Colonic mucosa (tissue), 4 donors: ENCODE data around the gene SETD4. TPM values are rescaled to one million over a fixed set of nuclear protein-coding genes. Genes with fewer than 3 reads are reported as not detected.

Experiments used
- DNase-seq: peaks from one replicate; pipeline ENCODE4 v3.0.0-alpha.2; 2020
- H3K27ac ChIP-seq: fragments of 200-600 bp; one replicate; pipeline ENCODE4 v1.8.0; 2021
- H3K27me3 ChIP-seq: fragments of 200-600 bp; one replicate; pipeline ENCODE4 v1.8.0; 2021
- H3K36me3 ChIP-seq: fragments of 200-600 bp; one replicate; pipeline ENCODE4 v1.8.0; 2021
- H3K4me1 ChIP-seq: fragments of 200-600 bp; one replicate; pipeline ENCODE4 v1.8.0; 2021; ENCODE audit warnings: mild to moderate bottlenecking
- H3K4me3 ChIP-seq: fragments of 200-600 bp; one replicate; pipeline ENCODE4 v1.8.0; 2021
- H3K9ac ChIP-seq, 2 donors: one replicate each; pipeline ENCODE4 v1.7.0; 2013; ENCODE audit warnings: control low read depth in 2 of 2, low read depth in 2 of 2, low read length in 2 of 2
- H3K9me3 ChIP-seq: fragments of 200-600 bp; one replicate; pipeline ENCODE4 v1.8.0; 2021
- intact Hi-C: fragments of 100-400 bp; cut with DNase I; formaldehyde crosslinking; loops from one replicate; pipeline ENCODE4 v1.14.1; 2022
- total RNA-seq, 2 donors: library from RNA; stranded (reverse); fragmentation: NEBNext Ultra II Directional in 1 of 2; extraction: Animal tissue kit (Norgen Biotek cat#: 25700) in 1 of 2; gene quantifications; one replicate each; pipeline ENCODE4 v1.2.1, GENCODE V29; 2021
- TF ChIP-seq, protein P1 (sequence below): fragments of 200-600 bp; IDR thresholded peaks from one replicate; pipeline ENCODE4 v1.8.0; 2022; ENCODE audit warnings: antibody characterized with exemption, mild to moderate bottlenecking
- donor health status: healthy.
- donor health status: DM: no; HTN: no; CAD: no.
- donor health status: DM: no; HTN: no; CAD: no.

Gene SETD4, protein sequence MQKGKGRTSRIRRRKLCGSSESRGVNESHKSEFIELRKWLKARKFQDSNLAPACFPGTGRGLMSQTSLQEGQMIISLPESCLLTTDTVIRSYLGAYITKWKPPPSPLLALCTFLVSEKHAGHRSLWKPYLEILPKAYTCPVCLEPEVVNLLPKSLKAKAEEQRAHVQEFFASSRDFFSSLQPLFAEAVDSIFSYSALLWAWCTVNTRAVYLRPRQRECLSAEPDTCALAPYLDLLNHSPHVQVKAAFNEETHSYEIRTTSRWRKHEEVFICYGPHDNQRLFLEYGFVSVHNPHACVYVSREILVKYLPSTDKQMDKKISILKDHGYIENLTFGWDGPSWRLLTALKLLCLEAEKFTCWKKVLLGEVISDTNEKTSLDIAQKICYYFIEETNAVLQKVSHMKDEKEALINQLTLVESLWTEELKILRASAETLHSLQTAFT
- total RNA-seq = 10 to 100 TPM; 14.7 to 22.7 TPM

GRCh38 chr21:36060159-36060921 is at the start of gene SETD4:
SETD4 (minus strand) TSS chr21:36060526; CDS start chr21:36058888, 1,638 bp downstream.
- no peaks in the 10 kb centered on the region for H3K9me3 ChIP-seq
- peaks cover 6% of the 10 kb centered on the region for H3K4me1 ChIP-seq
- H3K9ac ChIP-seq = peak within 1 kb of the TSS; percentile 66 to 74
- TF ChIP-seq, protein P1, sequence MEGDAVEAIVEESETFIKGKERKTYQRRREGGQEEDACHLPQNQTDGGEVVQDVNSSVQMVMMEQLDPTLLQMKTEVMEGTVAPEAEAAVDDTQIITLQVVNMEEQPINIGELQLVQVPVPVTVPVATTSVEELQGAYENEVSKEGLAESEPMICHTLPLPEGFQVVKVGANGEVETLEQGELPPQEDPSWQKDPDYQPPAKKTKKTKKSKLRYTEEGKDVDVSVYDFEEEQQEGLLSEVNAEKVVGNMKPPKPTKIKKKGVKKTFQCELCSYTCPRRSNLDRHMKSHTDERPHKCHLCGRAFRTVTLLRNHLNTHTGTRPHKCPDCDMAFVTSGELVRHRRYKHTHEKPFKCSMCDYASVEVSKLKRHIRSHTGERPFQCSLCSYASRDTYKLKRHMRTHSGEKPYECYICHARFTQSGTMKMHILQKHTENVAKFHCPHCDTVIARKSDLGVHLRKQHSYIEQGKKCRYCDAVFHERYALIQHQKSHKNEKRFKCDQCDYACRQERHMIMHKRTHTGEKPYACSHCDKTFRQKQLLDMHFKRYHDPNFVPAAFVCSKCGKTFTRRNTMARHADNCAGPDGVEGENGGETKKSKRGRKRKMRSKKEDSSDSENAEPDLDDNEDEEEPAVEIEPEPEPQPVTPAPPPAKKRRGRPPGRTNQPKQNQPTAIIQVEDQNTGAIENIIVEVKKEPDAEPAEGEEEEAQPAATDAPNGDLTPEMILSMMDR = no peak
- no peaks in the 10 kb centered on the region for H3K27me3 ChIP-seq
- peak within 1 kb of the TSS; percentile 91 for H3K27ac ChIP-seq
- peak within 1 kb of the TSS; percentile 65 for H3K4me3 ChIP-seq
- peaks cover 9% of the 10 kb centered on the region for H3K36me3 ChIP-seq
- peak; percentile 95 for DNase-seq
- intact Hi-C loops = no loop called here

DNA sequence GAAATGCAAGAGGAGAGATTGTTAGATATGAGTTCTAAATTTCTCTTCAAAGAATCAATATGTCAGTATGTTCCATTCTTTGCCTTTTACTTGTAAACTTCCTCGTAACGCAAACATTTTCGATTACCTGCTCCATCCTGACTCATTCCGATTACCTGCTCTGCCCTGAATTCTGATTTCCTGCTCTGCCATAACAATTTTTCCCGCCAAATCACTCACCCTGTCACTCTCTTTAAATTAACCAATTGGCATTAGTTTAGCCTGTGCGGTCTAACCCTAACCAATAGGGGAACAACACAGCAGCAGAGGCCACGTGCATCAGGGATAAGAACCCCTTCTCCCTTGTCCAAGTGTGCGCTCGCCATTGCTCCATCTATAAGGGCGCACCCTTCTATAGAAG is 49.5 kb upstream of the SETD4 start:
- TF ChIP-seq, protein P1 = no peak
- H3K27ac ChIP-seq = no peak overlapping the region
- no peaks in the 10 kb centered on the region for H3K4me1 ChIP-seq
- H3K27me3 ChIP-seq = no peaks in the 10 kb centered on the region
- no peaks in the 10 kb centered on the region for H3K36me3 ChIP-seq
- no peak overlapping the region for H3K4me3 ChIP-seq
- DNase-seq = no peak
- H3K9me3 ChIP-seq = no peaks in the 10 kb centered on the region
- intact Hi-C loops = loop anchor here (5.0 to 10.0 kb wide), 2 partner anchors 38 to 55 kb away; partner anchors contain the start of gene CBR1
- H3K9ac ChIP-seq = no peak overlapping the region

GRCh38 chr21:36105327-36105842 is 45.1 kb upstream of the SETD4 start:
- Histone ChIP-seq H3K36me3 (no peaks in the 10 kb centered on the region), H3K4me3 (no peak overlapping the region), H3K9me3 (no peaks in the 10 kb centered on the region), H3K27me3 (no peaks in the 10 kb centered on the region), H3K9ac (no peak overlapping the region), H3K4me1 (no peaks in the 10 kb centered on the region), H3K27ac (no peak overlapping the region)
- intact Hi-C loops = loop anchor here (10.0 kb wide), 1 partner anchor 51 kb away; no protein-coding TSS in a partner anchor
- TF ChIP-seq, protein P1 = no peak
- no peak for DNase-seq

DNA sequence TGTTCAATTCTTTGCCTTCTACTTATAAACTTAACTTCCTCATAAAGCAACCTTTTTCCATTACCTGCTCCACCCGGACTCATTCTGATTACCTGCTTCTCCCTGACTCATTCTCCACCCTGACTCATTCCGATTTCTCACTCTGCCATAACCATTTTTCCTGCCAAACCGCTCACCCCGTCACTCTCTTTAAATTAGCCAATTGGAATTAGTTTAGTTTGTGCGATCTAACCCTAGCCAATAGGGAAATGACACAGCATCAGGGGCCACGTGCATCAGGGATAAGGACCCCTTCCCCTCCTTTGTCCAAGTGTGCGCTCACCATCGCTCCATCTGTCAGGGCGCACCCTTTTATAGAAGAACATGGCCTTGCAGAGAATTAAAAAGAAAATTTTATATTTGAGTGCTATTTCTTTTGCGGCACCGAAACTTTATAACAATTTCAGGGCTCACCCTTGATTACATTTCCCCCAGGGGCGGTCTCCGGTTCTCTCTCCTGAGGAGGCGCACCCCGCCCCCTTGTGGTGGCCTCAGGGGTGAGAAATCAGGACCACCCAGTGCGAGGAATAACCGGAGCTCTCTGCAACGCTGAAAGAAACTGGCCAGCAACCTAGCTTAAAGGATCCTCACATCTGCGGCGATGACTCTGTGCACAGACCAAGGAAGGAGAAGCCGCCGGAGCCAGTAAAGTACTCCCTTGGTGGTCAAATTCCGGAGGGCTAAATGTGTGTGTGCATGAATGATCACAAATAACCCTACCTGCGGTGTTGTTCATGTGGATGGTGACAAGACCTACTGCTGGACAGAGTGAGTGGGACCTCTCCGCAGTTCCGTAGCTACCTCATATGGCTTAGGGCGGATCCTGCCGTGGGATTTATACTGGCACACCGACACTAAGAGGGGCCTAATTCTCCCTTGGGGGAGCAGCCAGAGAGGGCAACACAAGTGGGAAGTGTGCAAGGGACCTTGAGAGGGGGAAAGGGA is 44.3 kb upstream of the SETD4 start:
- Histone ChIP-seq H3K4me1 (no peaks in the 10 kb centered on the region), H3K36me3 (no peaks in the 10 kb centered on the region), H3K27ac (no peak overlapping the region), H3K4me3 (no peak overlapping the region), H3K9me3 (no peaks in the 10 kb centered on the region), H3K9ac (no peak overlapping the region), H3K27me3 (no peaks in the 10 kb centered on the region)
- peak; percentile 45 for DNase-seq
- TF ChIP-seq, protein P1 = peak; percentile 27
- intact Hi-C loops = loop anchor here (10.0 kb wide), 1 partner anchor 50 kb away; no protein-coding TSS in a partner anchor
